GM19023 (cell line): ENCODE results near the gene FNBP1.
"Not testable (repeated sequence)": the region's sequence is repeated elsewhere in the genome, so short reads cannot be mapped to it uniquely, and the experiment has no call there.

Experiments
- ATAC-seq: cut with Tn5 transposase; IDR thresholded peaks from one replicate; pipeline ENCODE4 v1.9.1; 2021; ENCODE audit warnings: mild to moderate bottlenecking, moderate library complexity; ENCODE audit not compliant: unreplicated experiment

FNBP1 gene

DNA sequence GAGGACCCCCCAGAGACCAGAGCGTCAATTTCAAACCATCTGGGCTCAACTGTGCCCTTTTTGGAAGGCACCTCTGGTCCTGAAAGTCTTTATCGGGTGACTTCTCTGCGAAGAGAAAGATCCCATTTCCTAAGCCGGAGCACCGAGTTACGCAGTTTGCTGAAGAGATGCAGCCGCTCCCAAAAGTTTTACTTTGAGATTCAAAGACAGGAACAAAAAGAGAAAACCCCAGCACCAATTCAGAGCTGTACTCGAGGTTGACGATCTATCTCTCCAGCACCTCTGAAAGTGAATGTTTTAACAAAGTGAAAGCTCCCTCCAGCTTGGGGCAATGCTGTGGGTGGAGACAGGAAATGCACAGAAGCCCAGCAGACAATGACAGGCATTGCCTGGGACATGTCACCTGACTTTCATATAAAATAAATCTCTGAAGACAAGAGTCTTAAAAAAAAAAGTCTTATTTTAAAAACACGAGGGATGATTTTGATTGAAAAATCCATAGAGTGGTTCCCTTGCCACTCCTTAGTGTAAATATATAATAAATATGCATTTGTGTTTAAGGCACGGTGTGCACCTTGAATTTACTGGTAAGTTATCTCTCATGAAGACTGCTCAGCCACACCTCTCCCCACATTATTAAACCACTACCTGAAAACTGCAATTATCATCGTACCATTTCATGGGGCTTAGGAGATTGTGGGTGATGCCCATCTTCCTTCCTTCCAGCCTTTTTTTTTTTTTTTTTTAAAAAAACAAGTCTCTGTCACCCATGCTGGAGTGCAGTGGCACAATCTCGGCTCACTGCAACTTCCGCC is 79.9 kb downstream of the FNBP1 start:
- ATAC-seq, result peak; percentile 60

- no peak for ATAC-seq
Observed at GRCh38 chr9:129962451-129962864, 80.5 kb downstream of the FNBP1 start.

DNA sequence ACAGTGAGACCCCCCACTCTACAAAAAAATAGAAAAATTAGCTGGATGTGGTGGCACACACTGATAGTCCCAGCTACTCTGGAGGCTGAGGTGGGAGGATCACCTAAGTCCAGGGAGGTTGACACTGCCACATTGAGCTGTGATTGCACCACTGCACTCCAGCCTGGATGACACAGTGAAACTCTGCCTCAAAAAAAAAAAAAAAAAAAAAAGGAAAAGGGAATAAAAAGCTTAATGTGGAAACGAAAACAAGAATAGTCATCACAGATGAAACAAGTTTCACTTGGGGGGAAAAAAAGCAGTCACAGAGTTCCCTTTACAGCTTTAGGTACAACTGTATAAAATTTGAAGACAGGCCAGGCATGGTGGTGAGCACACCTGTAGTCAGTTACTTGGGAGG is 84.2 kb downstream of the FNBP1 start:
- no peak for ATAC-seq

DNA sequence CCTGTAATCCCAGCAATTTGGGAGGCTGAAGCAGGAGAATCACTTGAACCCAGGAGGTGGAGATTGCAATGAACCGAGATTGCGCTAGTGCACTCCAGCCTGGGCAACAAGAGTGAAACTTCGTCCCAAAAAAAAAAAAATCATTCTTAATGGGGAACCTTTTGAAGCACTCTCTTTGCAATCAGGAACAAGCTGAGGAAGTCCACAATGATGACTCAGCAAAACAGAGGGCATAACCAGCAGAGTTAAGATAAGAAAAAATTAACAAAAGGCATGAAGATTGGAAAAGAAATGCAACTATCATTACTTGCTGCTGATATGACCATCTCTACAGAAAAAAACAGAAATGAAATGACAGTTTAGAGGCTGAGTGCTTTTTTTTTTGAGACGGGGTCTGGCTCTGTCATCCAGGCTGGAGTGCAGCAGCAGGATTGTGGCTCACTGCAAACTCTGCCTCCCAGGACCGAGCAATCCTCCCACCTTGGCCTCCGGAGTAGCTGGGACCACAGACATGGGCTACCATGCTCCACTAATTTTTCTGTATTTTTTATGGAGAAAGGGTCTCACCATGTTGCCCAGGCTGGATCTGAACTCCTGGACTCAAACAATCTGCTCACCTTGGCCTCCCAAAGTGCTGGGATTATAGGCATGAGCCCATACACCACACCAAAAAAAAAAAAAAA is 88.0 kb downstream of the FNBP1 start:
- ATAC-seq, result no peak

DNA sequence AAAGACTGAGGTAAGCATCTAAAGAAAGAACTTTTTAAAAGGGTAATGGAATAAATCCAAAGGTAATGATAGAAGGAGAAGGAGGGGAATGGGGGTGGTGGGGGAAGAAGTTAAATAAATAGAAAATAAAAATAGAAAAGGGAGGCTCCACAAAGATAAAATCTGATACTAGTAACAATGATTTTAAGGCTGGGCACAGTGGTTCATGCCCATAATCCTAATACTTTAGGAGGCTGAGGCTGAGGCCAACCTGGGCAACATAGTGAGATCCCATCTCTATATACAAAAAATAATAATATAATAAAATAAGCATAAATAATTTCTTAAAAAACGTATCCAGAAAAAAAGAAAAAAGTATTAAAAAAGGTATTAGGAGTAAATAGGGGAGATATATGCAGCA is 89.3 kb downstream of the FNBP1 start:
- ATAC-seq, result no peak

DNA sequence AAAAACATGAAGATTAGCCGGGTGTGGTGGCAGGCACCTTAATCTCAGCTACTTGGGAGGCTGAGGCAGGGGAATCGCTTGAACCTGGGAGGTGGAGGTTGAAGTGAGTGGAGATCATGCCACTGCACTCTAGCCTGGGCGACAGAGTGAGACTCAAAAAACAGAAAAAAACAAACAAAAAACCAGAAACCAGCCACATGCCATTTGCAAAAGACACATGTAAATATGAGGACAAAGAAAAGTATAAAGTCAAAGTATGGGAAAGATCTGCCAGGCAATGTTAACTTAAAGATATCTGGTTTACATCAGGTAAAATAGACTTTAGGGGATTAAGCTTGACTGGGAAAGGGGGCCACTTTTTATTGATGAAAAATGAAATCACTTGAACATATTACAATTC is 90.7 kb downstream of the FNBP1 start:
- no peak for ATAC-seq

- no peak for ATAC-seq
Observed at GRCh38 chr9:129949821-129950220, 93.2 kb downstream of the FNBP1 start.

DNA sequence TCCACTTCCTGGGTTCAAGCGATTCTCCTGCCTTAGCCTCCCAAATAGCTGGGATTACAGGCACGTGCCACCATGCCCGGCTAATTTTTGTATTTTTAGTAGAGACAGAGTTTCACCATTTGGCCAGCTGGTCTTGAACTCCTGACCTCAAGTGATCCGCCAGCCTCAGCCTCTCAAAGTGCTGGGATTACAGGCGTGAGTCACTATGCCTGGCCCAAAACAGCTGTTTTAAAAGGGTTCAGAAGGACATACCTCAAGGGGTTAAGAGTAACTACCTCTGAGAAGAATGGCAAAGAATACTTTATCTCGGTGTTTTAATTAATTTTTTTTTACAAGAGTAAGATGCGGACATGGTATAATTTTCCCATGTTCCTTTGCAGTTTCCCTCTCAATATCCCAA is 94.4 kb downstream of the FNBP1 start:
- ATAC-seq, result not testable (repeated sequence)

DNA sequence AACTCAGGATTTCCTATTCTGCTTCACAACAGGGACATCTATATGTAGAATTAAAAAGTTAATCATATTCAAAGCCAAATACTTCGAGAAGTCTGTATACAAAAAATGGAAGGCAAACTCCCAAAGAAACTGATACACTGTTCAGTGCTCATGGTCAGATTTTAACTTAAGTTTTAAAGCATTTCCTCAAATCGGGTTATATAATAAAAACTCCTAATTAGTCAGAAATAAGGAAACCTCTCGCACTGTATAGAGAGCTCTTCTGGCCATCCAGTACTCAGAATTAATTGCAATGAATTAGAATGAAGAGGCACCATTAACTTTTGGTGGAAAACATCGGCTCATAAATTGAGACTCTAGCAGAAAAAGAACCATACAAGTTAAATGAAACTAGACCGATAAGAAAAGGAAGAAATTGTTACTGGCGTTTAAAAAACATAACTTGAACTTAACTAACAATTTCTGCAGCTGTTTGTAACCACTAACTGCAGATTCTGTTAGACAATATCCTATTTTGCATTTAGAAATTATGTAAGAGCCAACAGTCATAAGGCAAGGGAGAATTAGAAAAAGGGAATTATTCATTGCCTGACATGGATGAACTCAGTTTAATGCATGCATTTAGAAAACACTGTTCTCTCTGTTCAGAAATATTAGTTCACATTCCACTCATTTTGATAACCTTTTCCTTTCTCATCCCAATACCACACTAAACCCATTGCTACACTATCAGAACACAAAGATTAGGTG is 96.6 kb downstream of the FNBP1 start:
- no peak for ATAC-seq

DNA sequence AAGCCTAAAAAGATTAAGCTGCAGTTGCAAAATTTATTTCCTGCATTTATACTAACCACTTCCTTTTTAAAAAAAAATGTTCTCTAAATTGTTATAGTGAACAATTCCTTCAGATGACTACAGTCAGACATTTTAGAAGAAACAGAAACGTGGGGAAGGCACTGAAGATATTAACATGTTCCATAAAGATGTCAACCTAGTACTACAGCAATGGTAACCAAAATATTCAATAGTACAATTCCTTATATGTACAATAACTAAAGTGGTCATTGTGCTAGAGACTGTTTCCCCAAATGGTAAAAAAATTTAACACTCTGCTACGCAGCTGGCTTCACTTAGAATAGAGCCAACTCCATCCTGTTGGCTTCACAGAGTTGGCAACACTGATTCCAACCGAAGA is 97.7 kb downstream of the FNBP1 start:
- no peak for ATAC-seq

DNA sequence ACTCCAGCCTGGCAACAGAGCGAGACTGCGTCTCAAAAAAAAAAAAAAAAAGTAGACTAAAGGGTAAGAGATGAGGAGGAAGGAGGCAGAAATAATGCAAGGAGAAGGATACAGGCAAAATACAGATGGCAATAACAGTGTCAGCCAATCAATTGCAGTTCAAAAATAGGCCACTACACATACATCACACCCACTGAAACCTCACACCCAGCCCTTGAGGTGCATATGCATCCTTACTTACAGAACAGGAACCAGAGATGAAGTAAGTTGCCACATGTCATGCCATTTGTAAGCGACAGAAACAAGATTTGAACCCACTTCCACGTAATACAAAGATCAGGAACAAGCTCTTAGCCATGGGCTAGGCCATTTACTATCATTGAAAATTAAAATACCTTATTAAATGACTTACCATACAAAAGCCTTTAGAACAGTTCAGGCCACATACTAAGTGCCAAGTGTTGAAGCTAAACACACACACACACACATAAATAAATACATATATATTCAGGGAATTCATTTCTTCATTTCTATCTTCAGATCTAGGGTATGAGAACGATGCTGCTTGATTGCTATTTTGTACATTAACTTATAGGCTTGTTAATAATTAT is 98.4 kb downstream of the FNBP1 start:
- no peak for ATAC-seq

DNA sequence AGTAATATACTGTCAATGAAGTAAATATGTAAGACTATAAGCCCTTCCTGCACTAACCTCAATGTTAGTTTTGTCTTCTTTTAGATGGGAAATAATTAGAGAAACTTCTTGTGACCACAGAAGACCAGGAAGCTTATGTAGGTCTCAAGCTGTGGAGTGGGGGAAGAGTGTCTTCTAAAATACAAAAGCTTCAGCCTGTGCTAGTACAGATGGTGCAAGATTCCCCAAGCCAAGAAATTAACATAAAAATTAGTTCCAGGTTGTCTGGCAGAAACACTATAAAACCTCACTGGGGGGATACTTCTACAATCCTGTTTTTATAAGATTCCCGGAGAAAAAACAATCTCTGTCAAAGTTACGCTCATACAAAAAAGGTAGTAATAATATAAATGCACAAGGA is 103.6 kb downstream of the FNBP1 start:
- ATAC-seq, result no peak

- no peak for ATAC-seq
Observed at GRCh38 chr9:129938291-129938979, 104.6 kb downstream of the FNBP1 start.

DNA sequence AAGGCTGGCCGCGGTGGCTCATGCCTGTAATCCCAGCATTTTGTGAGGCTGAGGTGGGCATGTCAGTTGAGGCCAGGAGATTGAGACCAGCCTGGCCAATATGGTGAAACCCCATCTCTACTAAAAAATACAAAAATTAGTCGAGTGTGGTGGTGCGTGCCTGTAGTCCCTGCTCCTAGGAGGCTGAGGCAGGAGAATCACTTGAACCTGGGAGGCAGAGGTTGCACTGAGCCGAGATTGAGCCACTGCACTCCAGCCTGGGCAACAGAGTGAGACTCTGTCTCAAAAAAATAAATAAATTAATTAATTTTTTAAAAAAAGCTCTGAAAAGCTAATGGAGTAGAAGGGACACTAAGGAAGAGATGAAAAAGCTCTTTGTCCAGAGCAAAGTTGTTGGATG is 105.1 kb downstream of the FNBP1 start:
- ATAC-seq, result not testable (repeated sequence)

GRCh38 chr9:129936222-129936621 is 106.8 kb downstream of the FNBP1 start:
- ATAC-seq, result no peak

- ATAC-seq, result no peak
Observed at GRCh38 chr9:129934780-129935179, 108.2 kb downstream of the FNBP1 start.

DNA sequence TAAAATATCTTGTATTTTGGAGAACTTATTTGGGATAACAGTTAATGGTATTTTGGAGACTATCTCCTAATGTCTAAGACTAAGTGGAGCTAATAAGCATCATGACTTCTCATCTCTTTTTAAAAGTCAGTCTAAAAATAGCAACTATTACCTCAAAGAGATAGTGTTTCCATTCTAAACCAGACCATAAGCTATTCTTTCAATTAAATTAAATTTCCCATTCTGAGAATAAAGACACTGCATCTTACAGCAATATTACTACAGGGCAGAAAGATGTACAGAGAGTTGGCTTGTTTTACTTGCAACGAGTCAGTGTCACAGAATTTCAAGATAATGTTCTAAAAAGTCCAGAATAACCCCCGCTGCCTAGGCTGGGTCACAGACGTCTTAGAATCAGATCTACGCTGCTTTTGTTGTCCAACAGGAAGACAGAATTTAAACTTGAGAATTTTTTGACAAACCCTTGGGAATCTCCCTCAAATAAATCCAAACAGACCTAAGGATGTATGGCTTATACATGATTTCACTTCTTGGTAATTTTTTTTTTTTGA is 108.9 kb downstream of the FNBP1 start:
- ATAC-seq, result no peak

DNA sequence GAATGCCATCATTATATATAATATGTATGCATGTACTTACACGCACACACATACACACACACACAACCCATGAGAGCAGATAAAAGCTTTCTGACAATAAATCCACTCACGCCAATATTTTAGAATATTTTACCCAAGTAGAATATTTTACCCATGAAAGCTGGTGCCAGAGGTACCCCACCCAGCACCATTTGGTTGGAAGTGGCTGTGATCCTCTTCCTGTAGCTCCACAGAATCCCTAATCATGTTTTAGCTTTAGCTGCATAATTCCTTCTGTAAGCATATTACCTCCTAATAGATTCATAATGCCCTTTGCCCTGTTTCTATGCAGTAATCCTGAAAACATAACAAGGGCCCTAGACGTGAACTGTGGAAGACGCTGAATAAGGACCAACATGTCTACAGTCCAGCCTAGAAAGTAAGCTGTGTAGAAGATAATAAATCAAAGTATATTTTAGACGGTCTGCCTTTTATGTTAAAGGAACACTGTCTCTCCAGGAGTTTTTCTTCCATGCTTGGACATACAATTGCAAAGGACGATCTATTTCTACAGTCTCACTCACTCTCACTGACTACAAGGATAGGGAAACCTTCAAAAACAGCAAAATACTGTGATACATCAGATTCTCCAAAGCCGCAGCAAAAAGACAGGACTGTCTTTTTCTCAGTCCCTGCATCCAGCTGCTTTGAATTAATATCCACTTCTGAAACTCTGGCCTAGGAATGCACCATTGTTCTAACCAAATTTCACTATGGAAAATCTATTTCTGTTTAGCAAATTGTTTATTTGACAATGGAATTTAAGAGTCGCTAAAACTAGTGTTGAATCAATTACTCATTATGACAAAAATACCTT is 109.6 kb downstream of the FNBP1 start:
- ATAC-seq, result no peak

DNA sequence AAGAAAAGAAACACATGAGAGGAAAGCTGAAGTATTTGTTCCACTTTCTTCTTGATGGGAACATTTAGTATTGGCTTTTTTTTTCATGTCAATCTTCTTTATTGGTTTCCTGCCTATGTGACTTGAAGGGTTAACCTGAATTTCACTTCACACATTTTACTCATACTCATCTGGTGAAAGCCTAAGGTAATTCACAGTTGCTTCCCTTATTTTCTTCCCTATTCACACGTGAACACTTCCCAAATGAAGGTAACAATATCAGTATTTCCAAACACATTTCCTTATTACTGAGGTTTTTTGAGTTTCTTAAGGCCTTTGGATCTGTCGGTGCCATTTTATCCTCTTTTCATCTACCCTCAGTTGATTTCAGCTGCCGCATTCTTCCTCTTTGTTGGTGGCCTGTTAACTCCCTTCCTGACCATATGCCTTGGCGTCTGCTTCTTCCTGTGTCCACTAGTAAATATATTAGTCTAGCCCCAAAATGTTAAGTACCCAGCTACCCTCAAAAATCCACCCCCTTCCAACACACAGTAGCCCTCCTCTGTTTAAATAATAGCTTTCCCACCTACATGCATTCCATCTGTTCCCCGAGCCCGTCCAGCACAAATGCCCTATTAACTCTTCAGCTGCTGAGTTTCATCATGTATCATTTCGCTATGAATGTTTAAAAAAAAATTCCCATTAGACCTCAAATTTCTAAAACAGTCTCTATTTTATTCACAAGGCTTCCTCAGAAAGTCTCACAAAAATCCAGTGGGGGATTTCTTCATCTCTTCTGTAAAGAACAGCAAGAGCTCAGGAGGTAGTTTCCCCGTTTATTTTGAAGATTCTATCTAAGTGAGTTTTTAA is 110.5 kb downstream of the FNBP1 start:
- ATAC-seq, result no peak
